Measurements from ENCODE around the gene ZSWIM6. TPM values are rescaled to one million over a fixed set of nuclear protein-coding genes. Genes with fewer than 3 reads are reported as not detected.
A peak's percentile ranks its signal among the peaks of the same experiment; 100 is the strongest.

ZSWIM6 gene
- total and polyA plus RNA-seq, 8 donors = 2.9 to 39.3 (median 15.4) TPM

- peak overlapping the region; percentile 83 to 96 (median 94) for H3K4me3 ChIP-seq
- peaks cover 24 to 53% (median 47%) of the 10 kb centered on the region in 4 donors for H3K4me1 ChIP-seq
- no peaks in the 10 kb centered on the region for H3K9me3 ChIP-seq
- peak; percentile 50 to 85 for DNase-seq
- TF ChIP-seq, protein P1, sequence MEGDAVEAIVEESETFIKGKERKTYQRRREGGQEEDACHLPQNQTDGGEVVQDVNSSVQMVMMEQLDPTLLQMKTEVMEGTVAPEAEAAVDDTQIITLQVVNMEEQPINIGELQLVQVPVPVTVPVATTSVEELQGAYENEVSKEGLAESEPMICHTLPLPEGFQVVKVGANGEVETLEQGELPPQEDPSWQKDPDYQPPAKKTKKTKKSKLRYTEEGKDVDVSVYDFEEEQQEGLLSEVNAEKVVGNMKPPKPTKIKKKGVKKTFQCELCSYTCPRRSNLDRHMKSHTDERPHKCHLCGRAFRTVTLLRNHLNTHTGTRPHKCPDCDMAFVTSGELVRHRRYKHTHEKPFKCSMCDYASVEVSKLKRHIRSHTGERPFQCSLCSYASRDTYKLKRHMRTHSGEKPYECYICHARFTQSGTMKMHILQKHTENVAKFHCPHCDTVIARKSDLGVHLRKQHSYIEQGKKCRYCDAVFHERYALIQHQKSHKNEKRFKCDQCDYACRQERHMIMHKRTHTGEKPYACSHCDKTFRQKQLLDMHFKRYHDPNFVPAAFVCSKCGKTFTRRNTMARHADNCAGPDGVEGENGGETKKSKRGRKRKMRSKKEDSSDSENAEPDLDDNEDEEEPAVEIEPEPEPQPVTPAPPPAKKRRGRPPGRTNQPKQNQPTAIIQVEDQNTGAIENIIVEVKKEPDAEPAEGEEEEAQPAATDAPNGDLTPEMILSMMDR (IDR thresholded peaks at IDR 0.05) = no peak
- TF ChIP-seq EP300 (IDR thresholded peaks at IDR 0.05) (no peak), POLR2A (IDR thresholded peaks at IDR 0.05) (no peak), POLR2AphosphoS5 (IDR thresholded peaks at IDR 0.05) (no peak)
- H3K36me3 ChIP-seq = no peaks in the 10 kb centered on the region
- intact Hi-C loops (cut with DNase I; ENCODE audit: low total_unique reads) = loop anchor here (5.0 kb wide), 1 partner anchor 74 kb away; no protein-coding TSS in a partner anchor
- 0 to 1% (median 0%) methylated on average over 16 to 61 of the region's 61 CpGs; no CpG with 5 or more reads in 1 of the 5 donors for WGBS, 5 donors
- H3K27me3 ChIP-seq = no peaks in the 10 kb centered on the region
- peak overlapping the region; percentile 74 to 97 (median 93) for H3K27ac ChIP-seq
Measured at GRCh38 chr5:61332851-61333320, 828 bp downstream of the ZSWIM6 start.

GRCh38 chr5:61333321-61333953 is 1.4 kb downstream of the ZSWIM6 start:
- TF ChIP-seq POLR2AphosphoS5 (IDR thresholded peaks at IDR 0.05) = peak in 1 of 3 donors; percentile 8
- no peak for TF ChIP-seq EP300 (IDR thresholded peaks at IDR 0.05)
- Histone ChIP-seq H3K4me3 (peak overlapping the region; percentile 83 to 96 (median 94)), H3K4me1 (peaks cover 21 to 48% (median 45%) of the 10 kb centered on the region in 4 donors), H3K27ac (peak overlapping the region; percentile 74 to 97 (median 93)), H3K36me3 (no peaks in the 10 kb centered on the region), H3K9me3 (no peaks in the 10 kb centered on the region), H3K27me3 (no peaks in the 10 kb centered on the region)
- WGBS, 5 donors = 0 to 1% (median 0%) methylated on average over 27 to 75 of the region's 75 CpGs
- intact Hi-C loops (cut with DNase I; ENCODE audit: low total_unique reads) = loop anchor here (5.0 kb wide), 1 partner anchor 74 kb away; no protein-coding TSS in a partner anchor
- peak; percentile 51 to 79 for DNase-seq

DNA sequence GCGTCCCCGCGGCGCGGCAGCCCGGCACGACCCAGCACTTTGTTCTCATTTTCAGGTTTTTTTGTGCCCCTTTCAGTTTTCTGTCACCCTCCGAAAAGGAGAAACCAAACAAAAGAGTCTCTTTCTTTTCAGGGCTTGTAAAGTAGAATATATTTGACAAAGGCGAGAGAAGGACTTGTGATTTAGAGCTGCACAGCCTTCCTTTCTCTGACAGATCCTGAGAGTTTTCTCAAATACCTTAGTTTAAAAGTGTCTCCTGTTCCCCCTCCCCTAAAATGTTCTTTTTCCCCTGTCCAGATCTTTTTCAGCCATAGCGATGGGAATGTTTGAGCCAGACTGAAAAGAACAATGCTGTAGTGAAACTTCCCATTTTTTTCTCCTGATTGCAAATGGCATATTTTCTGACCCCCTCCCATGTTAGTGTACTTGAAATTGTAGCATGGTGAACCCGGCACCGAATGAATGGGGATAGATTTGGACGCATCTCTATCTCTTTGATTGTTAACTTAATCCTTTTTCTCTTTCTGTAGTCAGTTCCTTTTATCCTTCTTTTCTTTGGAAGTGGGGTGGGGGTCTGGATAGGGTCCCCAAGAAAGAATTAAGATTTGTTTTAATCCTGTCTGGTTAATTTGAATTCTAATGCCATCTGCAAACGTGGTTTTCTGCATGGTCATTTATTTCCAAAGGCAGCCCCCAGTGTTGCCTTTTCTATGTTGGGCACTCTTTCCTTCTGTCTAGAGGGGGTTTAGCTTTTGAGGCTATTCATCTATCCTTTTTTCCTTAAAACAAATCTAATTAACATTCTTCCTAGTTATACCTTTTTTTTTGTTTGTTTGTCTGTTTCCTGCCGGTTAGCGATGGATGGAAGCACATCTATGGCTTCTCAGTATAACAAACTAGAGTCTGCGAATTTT is 2.2 kb downstream of the ZSWIM6 start:
- intact Hi-C loops (cut with DNase I; ENCODE audit: low total_unique reads) = loop anchor here (5.0 kb wide), 1 partner anchor 73 kb away; no protein-coding TSS in a partner anchor
- TF ChIP-seq POLR2AphosphoS5 (IDR thresholded peaks at IDR 0.05) (no peak), POLR2A (IDR thresholded peaks at IDR 0.05) (no peak), EP300 (IDR thresholded peaks at IDR 0.05) (no peak)
- TF ChIP-seq, protein P1 (IDR thresholded peaks at IDR 0.05) = no peak
- 5 to 15% (median 8%) methylated on average over 17 of the region's 17 CpGs for WGBS, 5 donors
- H3K27me3 ChIP-seq = no peaks in the 10 kb centered on the region
- H3K36me3 ChIP-seq = no peaks in the 10 kb centered on the region
- H3K4me1 ChIP-seq = peaks cover 17 to 48% (median 43%) of the 10 kb centered on the region in 4 donors
- H3K9me3 ChIP-seq = no peaks in the 10 kb centered on the region
- DNase-seq = peak in 1 of 2 donors; percentile 32
- peak overlapping the region; percentile 74 to 97 (median 93) for H3K27ac ChIP-seq
- peak overlapping the region; percentile 83 to 96 (median 94) for H3K4me3 ChIP-seq

- peak in 1 of 2 donors; percentile 64 for DNase-seq
- no peaks in the 10 kb centered on the region for H3K36me3 ChIP-seq
- H3K27ac ChIP-seq = peak overlapping the region in 1 of 5 donors; percentile 97
- 31 to 41% (median 32%) methylated on average over 10 of the region's 10 CpGs for WGBS, 5 donors
- intact Hi-C loops (cut with DNase I; ENCODE audit: low total_unique reads) = loop anchor here (5.0 kb wide), 1 partner anchor 72 kb away; no protein-coding TSS in a partner anchor
- TF ChIP-seq POLR2AphosphoS5 (IDR thresholded peaks at IDR 0.05) (no peak), POLR2A (IDR thresholded peaks at IDR 0.05) (no peak), EP300 (IDR thresholded peaks at IDR 0.05) (no peak)
- TF ChIP-seq, protein P1 (IDR thresholded peaks at IDR 0.05) = no peak
- H3K4me1 ChIP-seq = peaks cover 19 to 49% (median 38%) of the 10 kb centered on the region in 4 donors
- H3K27me3 ChIP-seq = no peaks in the 10 kb centered on the region
- peak overlapping the region; percentile 83 to 96 (median 94) for H3K4me3 ChIP-seq
- no peaks in the 10 kb centered on the region for H3K9me3 ChIP-seq
Measured at GRCh38 chr5:61334868-61335615, 3.0 kb downstream of the ZSWIM6 start.

Data from stomach (tissue), 9 donors.